Endothelial cell of umbilical vein (primary cell): Measurements from ENCODE around the gene SGSM1. TPM values are rescaled to one million over a fixed set of nuclear protein-coding genes. Genes with fewer than 3 reads are reported as not detected.

Experiments used
- BruUV-seq: library from RNA; stranded (reverse); fragments of 400-500 nt; replicated peaks from 2 replicates; lab custom pipeline; 2021; lab: Mats Ljungman, UMichigan
- CTCF ChIA-PET: fragments of 300-600, 350-600 bp; sonication (Branson Sonifier 250); formaldehyde crosslinking; loops from one replicate; lab custom pipeline; 2021; ENCODE audit warnings: antibody characterized with exemption, inconsistent platforms; lab: Charles Lee
- POLR2A ChIA-PET: fragments of 300-600, 350-600 bp; sonication (Branson Sonifier 250); formaldehyde crosslinking; loops from one replicate; lab custom pipeline; 2021; ENCODE audit warnings: antibody characterized with exemption, inconsistent platforms; lab: Charles Lee
- DNase-seq: peaks from one replicate; pipeline ENCODE4 v3.0.0-alpha.2; 2011; ENCODE audit warnings: low read depth, low spot score
- FAIRE-seq: peaks from 2 replicates; lab custom pipeline; 2011; peaks lifted over from hg19 to GRCh38; lab: Jason Lieb, UNC
- H2AFZ ChIP-seq: 2 replicates; pipeline ENCODE4 v1.6.0; 2012; ENCODE audit warnings: low read depth, low read length, control low read depth, inconsistent platforms
- H3K27ac ChIP-seq: 2 replicates; pipeline ENCODE4 v1.5.1; 2011; ENCODE audit warnings: low read depth, mild to moderate bottlenecking, control low read depth, low read length, moderate library complexity; ENCODE audit not compliant: insufficient read depth
- H3K27me3 ChIP-seq, 2 experiments: 2 replicates each; pipeline versions ENCODE4 v1.6.0 to v1.6.1; 2011; ENCODE audit warnings: low read length in 2 of 2, mixed read lengths in 1 of 2; ENCODE audit not compliant: control insufficient read depth in 2 of 2, insufficient read depth in 2 of 2
- H3K36me3 ChIP-seq, 2 experiments: 2 replicates in 1 of 2; 3 replicates in 1 of 2; pipeline ENCODE4 v1.5.1; 2011; ENCODE audit warnings: low read length in 2 of 2, mild to moderate bottlenecking in 1 of 2, moderate library complexity in 1 of 2; ENCODE audit not compliant: control insufficient read depth in 2 of 2, insufficient read depth in 2 of 2; ENCODE audit errors: extremely low read depth in 1 of 2
- H3K4me1 ChIP-seq: 3 replicates; pipeline ENCODE4 v1.5.1; 2011; ENCODE audit warnings: mild to moderate bottlenecking, low read length; ENCODE audit not compliant: control insufficient read depth, insufficient read depth; ENCODE audit errors: extremely low read depth
- H3K4me2 ChIP-seq: 2 replicates; pipeline ENCODE4 v1.6.1; 2011; ENCODE audit warnings: low read length, control low read depth, mixed read lengths; ENCODE audit not compliant: insufficient read depth
- H3K4me3 ChIP-seq, 3 experiments: fragments of 200-600 bp in 1 of 3; sonication (generic), shearing (Covaris generic) in 1 of 3; replicated peaks in 1 of 3; 2 replicates each; pipeline ENCODE4 v1.5.1; 2011 to 2016; ENCODE audit warnings: control low read depth in 3 of 3, low read length in 3 of 3, mild to moderate bottlenecking in 2 of 3, inconsistent platforms in 1 of 3, low read depth in 1 of 3, moderate library complexity in 1 of 3; ENCODE audit not compliant: insufficient read depth in 1 of 3
- H3K79me2 ChIP-seq: 2 replicates; pipeline ENCODE4 v1.6.0; 2012; ENCODE audit warnings: low read length, inconsistent platforms; ENCODE audit not compliant: control insufficient read depth, insufficient read depth
- H3K9ac ChIP-seq: replicated peaks from 2 replicates; pipeline ENCODE3; 2011; ENCODE audit warnings: low read length, control low read depth; ENCODE audit not compliant: insufficient read depth; ENCODE audit errors: extremely low read depth
- H3K9me1 ChIP-seq: replicated peaks from 3 replicates; pipeline ENCODE4 v1.6.0; 2011; ENCODE audit warnings: mild to moderate bottlenecking, low read length; ENCODE audit not compliant: control insufficient read depth, insufficient read depth; ENCODE audit errors: extremely low read depth
- H3K9me3 ChIP-seq: replicated peaks from 2 replicates; pipeline ENCODE4 v1.5.1; 2012; ENCODE audit warnings: low read length, inconsistent platforms; ENCODE audit not compliant: control insufficient read depth, insufficient read depth
- H4K20me1 ChIP-seq: replicated peaks from 2 replicates; pipeline ENCODE3; 2011; ENCODE audit warnings: mild to moderate bottlenecking, low read length; ENCODE audit not compliant: control insufficient read depth, insufficient read depth; ENCODE audit errors: extremely low read depth
- GATA2 ChIP-seq: IDR thresholded peaks from 2 replicates; pipeline ENCODE4 v1.7.0; 2011; ENCODE audit warnings: low read depth, mild to moderate bottlenecking, moderate library complexity, mixed read lengths, low read length; ENCODE audit not compliant: insufficient read length, insufficient read depth
- MYC ChIP-seq: IDR thresholded peaks from one replicate; pipeline ENCODE4 v1.6.1; 2011; ENCODE audit warnings: mild to moderate bottlenecking, low read depth, low read length
- dilution Hi-C: fragments of 300-500 bp; cut with MboI; formaldehyde crosslinking; loops from one replicate; pipeline ENCODE4 v1.15.0; 2019; ENCODE audit warnings: low sequenced_read_pairs; ENCODE audit not compliant: extremely low pct_ligation_motif_present
- intact Hi-C: fragments of 100-400 bp; cut with micrococcal nuclease; formaldehyde crosslinking; loops from one replicate; pipeline ENCODE4 v1.10.0; 2022
- polyA plus RNA-seq, 4 experiments: library from polyadenylated mRNA; depleted of rRNA in 3 of 4; stranded (reverse) in 3 of 4; unstranded in 1 of 4; fragments of >200 nt; gene quantifications; 2 replicates each; pipeline versions ENCODE4 v1.2.1 to v1.2.3, GENCODE V29; 2011 to 2012; ENCODE audit warnings: missing spikeins in 1 of 4
- total RNA-seq: library from RNA; stranded (reverse); gene quantifications from 2 replicates; pipeline ENCODE4 v1.2.3, GENCODE V29; 2021
- TF ChIP-seq, protein P1 (sequence below), 2 donors: IDR thresholded peaks; 1 replicate in 1 of 2; 2 replicates in 1 of 2; pipeline ENCODE4 v1.5.1; 2011; ENCODE audit warnings: low read length in 2 of 2, mild to moderate bottlenecking in 2 of 2, moderate library complexity in 2 of 2, control low read depth in 1 of 2, inconsistent platforms in 1 of 2, low read depth in 1 of 2; ENCODE audit not compliant: insufficient read depth in 1 of 2; ENCODE audit errors: extremely low read depth in 1 of 2

The SGSM1 gene
- total and polyA plus RNA-seq, 2 donors (not counting 3 experiments of a cell fraction or from before 2014, with no cell fraction given) = 0.10 to 1.1 TPM

DNA sequence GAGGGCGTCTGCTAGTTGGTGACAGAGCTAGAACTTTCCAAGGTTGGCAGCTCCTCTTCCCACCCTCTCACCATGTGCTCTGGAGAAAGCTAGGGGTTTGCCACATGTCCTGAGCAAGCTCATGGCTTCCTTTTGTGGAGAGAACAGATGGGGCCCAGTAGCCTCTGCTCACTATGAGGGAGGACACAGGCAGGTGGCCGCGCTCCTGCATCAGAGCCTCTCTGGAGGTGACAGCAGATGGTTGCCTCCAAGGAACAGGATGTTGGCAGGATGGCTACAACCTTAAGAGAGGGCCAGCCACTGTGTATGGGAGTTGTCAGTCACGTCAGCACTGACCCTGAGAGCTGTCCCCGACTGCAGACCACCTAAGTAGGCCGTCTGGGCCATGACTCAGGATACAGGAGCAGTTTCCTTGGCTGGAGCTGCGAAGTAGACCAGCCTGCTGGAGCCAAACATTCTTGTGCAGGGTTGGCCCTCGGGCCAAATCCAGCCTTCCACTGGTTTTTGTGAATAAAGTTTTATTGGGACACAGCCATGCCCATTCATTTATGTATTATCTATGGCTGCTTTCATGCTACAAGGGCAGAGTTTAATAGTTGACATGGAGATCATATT, 28.0 kb downstream of the SGSM1 start:
- no peak overlapping the region for H3K4me2 ChIP-seq
- no peaks in the 10 kb centered on the region for H3K36me3 ChIP-seq
- intact Hi-C loops (no loop called here), dilution Hi-C loops (no loop called here)
- H3K27ac ChIP-seq = no peak overlapping the region
- CTCF ChIA-PET = interaction anchor here (0.7 to 1.6 kb wide), 3 partner anchors 9 to 65 kb away, joined by 3 to 6 read pairs (median 4); no protein-coding TSS in a partner anchor
- H4K20me1 ChIP-seq = no peaks in the 10 kb centered on the region
- no peaks in the 10 kb centered on the region for H3K79me2 ChIP-seq
- no peak overlapping the region for H2AFZ ChIP-seq
- no peak overlapping the region for H3K9ac ChIP-seq
- H3K4me3 ChIP-seq = no peak overlapping the region
- no peaks in the 10 kb centered on the region for H3K9me3 ChIP-seq
- DNase-seq = no peak
- FAIRE-seq = no peak
- no peak for TF ChIP-seq MYC
- TF ChIP-seq, protein P1, sequence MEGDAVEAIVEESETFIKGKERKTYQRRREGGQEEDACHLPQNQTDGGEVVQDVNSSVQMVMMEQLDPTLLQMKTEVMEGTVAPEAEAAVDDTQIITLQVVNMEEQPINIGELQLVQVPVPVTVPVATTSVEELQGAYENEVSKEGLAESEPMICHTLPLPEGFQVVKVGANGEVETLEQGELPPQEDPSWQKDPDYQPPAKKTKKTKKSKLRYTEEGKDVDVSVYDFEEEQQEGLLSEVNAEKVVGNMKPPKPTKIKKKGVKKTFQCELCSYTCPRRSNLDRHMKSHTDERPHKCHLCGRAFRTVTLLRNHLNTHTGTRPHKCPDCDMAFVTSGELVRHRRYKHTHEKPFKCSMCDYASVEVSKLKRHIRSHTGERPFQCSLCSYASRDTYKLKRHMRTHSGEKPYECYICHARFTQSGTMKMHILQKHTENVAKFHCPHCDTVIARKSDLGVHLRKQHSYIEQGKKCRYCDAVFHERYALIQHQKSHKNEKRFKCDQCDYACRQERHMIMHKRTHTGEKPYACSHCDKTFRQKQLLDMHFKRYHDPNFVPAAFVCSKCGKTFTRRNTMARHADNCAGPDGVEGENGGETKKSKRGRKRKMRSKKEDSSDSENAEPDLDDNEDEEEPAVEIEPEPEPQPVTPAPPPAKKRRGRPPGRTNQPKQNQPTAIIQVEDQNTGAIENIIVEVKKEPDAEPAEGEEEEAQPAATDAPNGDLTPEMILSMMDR (IDR thresholded peaks at IDR 0.05; ENCODE audit: extremely low read depth in 1 of 2, insufficient read depth in 1 of 2, low read depth in 1 of 2, low read length in 2 of 2) = no peak
- no TSS peak for BruUV-seq
- peaks cover 2 to 3% of the 10 kb centered on the region in 2 experiments for H3K27me3 ChIP-seq
- H3K9me1 ChIP-seq = no peaks in the 10 kb centered on the region
- POLR2A ChIA-PET = no interaction called here
- no peaks in the 10 kb centered on the region for H3K4me1 ChIP-seq

DNA sequence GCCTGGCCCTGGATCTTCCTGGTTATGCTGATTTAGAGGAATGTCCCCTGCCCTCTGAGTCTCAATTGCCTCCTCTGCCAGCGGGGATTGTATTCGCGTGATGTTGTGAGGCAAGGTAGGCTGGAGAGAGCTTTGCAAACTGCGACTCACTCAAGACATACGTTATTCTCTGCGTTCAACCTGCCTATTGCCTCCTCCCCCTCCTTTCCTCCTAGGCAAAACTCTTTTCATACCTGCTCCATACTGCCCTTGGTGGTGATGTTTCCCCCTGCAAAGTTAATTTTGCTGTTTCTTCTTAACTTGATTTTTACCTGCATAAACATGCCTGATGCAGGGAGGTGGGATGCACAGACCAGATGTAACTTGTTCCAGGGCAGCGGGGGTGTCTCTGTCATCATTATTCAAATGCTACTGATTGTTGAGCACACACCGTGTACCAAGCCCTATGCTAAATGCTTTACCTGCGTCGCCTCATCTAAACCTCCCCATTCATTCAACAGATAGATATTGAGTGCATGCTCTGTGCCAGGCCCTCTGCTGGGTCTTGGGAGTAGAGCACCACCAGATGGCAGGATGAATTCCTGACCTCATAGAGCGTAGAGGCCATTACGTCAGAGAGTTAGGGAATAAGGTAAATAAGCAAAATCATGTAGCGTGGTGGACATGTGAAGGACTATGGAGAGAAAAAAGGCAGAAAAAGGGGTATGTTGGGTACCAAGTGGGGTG, 29.0 kb downstream of the SGSM1 start:
- Histone ChIP-seq H3K9me1 (no peaks in the 10 kb centered on the region), H3K4me2 (no peak overlapping the region), H3K4me1 (no peaks in the 10 kb centered on the region), H3K4me3 (no peak overlapping the region), H3K79me2 (no peaks in the 10 kb centered on the region), H3K9ac (no peak overlapping the region), H3K27me3 (peaks cover 2 to 3% of the 10 kb centered on the region in 2 experiments), H3K27ac (no peak overlapping the region), H2AFZ (no peak overlapping the region), H3K9me3 (no peaks in the 10 kb centered on the region), H3K36me3 (no peaks in the 10 kb centered on the region), H4K20me1 (no peaks in the 10 kb centered on the region)
- dilution Hi-C loops = no loop called here
- no TSS peak for BruUV-seq
- ChIA-PET CTCF (interaction anchor here (1.6 kb wide), 1 partner anchor 67 kb away, joined by 6 read pairs; no protein-coding TSS in a partner anchor), POLR2A (no interaction called here)
- intact Hi-C loops = loop anchor here (5.0 kb wide), 1 partner anchor 68 kb away; no protein-coding TSS in a partner anchor
- FAIRE-seq (no peak), DNase-seq (peak; percentile 26)
- TF ChIP-seq, protein P1 (IDR thresholded peaks at IDR 0.05; ENCODE audit: extremely low read depth in 1 of 2, insufficient read depth in 1 of 2, low read depth in 1 of 2, low read length in 2 of 2) = peak; percentile 33 to 48
- no peak for TF ChIP-seq GATA2
